Neural cell (in vitro differentiated cells): ENCODE data around the gene GALK1.

Source experiments
- CTCF ChIP-seq: fragments of 450-650 bp; IDR thresholded peaks from 2 replicates; pipeline ENCODE4 v1.5.1; 2014; ENCODE audit warnings: antibody characterized with exemption, mild to moderate bottlenecking, moderate library complexity; ENCODE audit not compliant: poor library complexity, severe bottlenecking
- EZH2 ChIP-seq: fragments of 200-600, 300-800 bp; shearing (Covaris generic), sonication (generic); IDR thresholded peaks from 2 replicates; pipeline ENCODE4 v1.6.1; 2014; ENCODE audit warnings: antibody characterized with exemption, low read length, borderline replicate concordance, mild to moderate bottlenecking; ENCODE audit not compliant: insufficient read depth, poor library complexity, severe bottlenecking

- TF ChIP-seq CTCF (no peak), EZH2 (no peak)
Observed at GRCh38 chr17:75733471-75733870, 31.5 kb downstream of the GALK1 start.
